HG03460 (cell line): ENCODE results near the gene MRC1.

ENCODE experiments used
- ATAC-seq: cut with Tn5 transposase; IDR thresholded peaks from one replicate; pipeline ENCODE4 v1.9.1; 2021; ENCODE audit not compliant: unreplicated experiment

Gene MRC1

DNA sequence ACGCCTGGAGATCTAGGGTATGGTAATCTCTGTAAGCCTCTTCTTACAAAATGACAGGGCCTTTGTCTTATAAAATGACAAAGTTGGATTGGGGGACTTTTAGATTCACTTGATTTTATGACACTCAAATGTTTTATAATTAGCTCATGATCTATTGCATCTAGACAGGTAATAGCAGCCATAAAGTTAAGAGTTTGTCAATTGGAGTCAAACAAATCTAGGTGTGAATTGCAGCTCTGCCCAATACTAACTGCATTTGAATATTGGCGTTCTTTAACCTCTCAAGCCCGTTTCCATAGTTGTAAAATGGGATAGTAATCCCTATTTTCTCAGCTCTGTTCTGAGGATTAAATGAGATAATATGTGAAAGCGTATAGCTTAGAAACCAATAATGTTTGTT, 14.1 kb upstream of the MRC1 start:
- no peak for ATAC-seq

DNA sequence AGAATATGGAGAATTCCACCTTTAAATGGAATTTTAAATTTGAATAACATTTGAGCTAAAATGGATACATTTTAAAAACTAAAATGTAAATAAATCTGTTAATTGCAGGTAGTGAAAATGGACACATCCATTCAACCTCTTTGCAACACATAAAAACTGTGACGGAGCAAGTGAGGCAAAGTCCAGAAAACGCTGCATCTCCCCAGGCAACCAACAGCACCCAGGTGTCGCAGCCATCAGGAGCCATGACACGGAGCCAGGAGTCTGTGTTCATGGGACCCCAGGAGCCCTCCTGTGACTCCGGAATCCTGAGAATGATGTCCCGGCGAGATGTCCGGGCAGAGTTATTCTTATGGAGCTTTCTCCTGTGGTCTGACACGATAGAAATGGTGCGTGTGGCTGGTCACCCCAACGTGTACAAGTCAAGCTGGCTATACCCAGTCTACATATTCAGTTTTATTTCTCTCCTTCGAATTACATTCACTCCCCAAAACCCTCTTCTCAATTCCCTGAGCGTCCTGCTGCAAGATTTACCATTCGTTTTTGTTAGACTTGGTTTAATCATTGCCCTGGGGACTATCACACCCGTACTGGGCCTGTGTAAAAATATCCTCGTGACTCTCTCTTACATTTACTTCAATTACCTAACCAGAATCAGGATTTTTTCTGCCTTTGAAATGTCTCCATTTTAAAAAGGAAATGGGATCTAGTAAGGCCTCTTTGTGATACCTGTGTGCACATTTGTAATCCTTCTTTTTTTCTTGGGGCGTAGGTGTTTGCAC, 13.1 kb upstream of the MRC1 start:
- no peak for ATAC-seq

DNA sequence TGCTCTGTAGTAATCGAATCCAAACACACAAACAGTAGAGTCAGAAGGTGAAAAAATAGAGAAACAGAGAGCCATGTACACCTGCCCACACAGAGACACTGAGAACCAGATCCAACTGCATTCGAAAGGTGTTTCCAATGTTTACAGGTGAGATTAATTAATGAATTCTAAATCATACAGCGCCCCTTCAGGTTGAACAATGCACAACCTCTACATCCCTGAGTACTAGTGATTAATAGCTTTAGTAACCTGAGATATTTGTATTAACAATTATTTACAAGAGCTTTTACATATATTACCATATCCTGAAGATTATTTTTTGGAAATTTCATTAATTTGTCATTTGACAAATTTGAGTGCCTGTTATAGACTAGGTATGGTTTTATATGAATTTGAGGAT, 7.6 kb upstream of the MRC1 start:
- ATAC-seq = no peak

DNA sequence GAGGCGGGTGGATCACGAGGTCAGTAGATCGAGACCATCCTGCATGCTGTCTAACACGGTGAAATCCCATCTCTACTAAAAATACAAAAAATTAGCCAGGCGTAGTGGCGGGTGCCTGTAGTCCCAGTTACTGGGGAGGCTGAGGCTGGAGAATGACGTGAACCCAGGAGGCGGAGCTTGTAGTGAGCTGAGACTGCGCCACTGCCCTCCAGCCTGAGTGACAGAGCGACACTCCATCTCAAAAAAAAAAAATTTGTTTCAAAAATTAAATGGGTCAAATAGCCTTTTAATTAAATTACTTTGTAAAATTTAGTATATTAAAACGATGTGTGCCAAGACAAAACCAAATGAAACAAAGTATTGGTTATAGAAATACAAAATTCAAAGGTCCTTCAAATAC, 6.8 kb upstream of the MRC1 start:
- ATAC-seq = no peak

DNA sequence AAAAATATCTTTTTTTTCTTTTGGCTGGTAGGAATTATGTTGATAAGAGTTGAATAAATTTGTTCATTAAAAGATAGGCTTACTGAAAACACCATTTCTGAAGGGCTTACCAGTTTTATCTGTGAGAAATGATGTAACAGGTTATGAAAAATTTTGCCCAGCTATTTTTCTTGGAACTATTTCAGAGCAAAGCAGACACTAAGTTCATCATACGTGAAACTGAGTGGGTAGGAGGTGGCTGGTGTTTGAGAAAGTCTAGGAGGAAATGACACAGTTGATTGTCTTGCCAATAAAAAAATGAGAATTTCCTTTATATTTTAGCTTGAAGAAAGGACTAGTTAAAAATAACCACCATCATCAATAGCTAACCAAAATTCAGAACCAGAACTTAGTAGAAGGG, 6.2 kb upstream of the MRC1 start:
- ATAC-seq = no peak

DNA sequence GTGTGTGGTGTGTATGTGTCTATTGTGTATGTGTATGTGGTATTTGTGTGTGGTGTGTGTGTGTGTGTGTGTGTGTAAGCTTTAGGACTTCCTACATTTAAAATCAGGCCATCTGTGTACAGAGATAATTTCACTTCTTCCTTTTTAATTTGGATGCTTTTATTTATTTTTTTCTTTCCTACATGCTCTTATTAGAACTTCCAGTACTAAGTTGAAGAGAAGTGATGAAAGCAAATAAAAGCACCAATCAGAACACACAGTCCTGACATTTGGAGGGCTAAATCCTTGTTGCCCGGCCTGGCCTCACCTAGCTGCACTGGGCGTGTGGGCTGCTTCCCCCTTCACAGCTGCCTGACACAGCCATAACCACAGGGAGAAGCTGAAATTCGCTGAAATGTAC, 3.8 kb upstream of the MRC1 start:
- no peak for ATAC-seq

DNA sequence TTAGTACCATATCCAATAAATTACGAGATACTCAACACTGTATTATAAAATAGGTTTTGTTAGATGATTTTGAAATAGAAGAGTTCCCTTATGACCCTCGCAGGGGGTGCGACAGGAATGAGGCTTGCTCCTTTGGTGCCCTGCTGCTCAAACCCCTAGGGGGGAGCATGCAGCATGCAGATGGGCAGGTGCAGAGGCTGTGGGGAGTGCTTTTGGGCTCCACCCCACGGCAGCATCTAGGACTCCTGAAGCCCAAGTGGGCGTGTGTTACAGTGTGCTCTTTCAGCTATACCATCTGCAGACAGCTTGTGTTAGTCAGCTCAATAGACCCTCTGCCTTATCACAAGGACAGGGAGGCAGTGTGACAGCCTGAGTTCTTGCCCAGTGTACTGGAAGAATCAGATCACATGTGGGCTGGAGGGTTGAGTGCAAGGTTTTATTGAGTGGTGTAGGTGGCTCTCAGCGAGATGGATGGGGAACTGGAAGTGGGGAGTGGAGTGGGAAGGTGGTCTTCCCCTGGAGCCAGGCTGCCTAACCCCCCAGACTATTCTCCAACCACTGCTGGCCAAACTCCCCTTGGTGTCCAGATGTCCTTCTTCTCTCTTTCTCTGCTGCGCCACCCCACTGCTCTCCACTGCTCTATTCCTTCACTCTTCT, 3.1 kb upstream of the MRC1 start:
- ATAC-seq = no peak

DNA sequence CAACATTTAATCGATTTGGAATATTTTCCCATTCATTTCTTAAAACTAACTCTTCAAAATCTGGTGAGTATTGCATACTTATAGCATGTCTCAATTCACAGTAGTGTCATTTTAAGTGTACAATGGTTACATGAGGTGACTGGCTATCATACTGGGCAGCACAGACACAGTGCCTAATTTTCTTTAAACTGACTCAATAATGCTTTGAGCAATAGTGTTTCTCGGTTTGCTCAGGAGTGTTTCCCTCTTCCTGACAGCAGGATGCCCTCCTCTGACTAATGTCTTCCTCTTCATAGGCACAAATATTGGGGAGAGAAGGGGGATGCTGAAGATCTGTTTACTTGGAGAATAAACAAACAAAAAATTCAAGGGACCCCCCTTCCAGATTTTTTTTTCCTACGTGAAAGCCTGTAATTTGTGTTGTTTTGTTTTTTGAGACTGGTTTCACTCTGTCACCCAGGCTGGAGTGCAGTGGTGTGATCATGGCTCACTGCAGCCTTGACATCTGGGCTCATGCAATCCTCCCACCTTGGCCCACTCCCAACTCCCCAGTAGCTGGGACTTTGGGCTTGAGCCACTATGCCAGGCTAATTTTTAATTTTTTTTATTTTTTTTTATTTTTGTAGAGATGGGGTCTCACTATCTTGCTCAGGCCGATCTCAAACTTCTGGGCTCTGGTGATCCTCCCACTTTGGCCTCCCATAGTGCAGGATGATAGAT, 2.2 kb downstream of the MRC1 start:
- no peak for ATAC-seq

DNA sequence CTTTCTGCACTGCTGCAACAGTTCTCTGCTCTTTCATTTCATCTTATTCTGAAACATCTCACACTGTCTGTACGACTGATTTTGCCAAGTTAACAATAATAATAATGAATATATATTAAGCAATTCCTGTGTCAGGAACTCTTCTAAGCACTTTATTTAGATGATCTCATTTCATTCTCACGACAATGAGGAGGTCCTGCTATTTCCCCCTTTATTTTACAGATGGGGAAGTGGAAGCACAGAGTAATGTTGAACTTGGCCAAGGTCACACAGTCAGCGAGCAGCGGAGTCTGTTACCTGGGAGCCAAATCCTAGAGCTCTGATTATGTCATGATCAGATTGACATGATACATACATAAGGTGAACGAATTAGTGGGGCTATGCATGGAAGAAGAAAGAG, 5.8 kb downstream of the MRC1 start:
- no peak for ATAC-seq

DNA sequence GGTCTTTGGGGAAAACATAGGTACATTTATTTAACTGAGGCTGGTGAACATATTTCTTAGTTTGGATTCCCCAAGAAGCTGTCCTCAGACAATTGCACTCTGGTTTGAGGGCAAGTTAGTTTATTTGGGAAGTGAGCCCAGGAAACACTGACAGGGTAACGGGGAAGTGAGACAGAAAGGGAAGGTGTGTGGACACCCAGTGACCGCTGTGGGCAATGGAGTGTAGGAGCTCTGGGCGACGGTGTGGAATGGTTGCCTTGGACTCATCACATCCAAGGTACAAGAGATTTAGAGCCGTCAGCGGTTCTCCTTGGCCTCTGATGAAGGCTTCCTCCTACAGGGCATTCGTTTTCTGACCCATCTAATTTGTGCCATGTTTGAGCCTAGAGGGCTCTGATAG, 7.1 kb downstream of the MRC1 start:
- ATAC-seq = no peak

DNA sequence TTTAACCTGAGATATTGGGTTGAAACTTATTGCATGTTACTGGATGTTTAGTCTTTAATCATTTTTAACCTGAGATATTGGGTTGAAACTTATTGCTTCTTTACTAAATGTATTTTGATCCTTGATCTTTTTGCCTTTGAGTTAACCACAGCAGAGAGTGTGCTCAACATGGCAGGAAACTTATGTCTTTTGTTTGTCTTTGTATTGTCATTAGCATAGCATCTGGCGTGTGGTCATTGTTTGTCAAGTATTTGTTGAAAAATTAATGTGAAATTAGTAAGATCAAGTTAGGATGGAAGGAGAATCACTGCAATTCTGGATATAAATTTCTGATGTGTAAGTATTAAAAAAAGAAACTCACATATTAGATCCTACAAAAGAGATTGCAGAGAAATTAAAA, 8.2 kb downstream of the MRC1 start:
- ATAC-seq = no peak

DNA sequence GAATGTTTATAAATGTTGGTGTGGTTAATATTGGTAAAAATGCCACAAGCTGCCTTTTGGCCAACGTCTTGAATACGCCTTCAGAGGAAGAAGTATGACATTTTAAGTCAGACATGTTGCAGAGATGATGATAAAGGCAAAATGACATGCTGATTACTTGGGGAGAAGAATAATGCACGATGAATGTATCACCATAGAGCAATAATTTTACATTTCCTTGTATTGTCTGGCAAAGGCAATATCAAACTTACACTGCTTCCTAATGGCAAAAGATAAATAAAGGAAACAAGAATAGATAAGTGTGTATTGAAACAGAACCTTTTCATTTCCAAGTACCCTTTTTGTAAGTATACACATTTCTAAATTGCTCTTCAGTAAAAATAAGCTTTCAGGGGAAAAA, 8.6 kb downstream of the MRC1 start:
- no peak for ATAC-seq

DNA sequence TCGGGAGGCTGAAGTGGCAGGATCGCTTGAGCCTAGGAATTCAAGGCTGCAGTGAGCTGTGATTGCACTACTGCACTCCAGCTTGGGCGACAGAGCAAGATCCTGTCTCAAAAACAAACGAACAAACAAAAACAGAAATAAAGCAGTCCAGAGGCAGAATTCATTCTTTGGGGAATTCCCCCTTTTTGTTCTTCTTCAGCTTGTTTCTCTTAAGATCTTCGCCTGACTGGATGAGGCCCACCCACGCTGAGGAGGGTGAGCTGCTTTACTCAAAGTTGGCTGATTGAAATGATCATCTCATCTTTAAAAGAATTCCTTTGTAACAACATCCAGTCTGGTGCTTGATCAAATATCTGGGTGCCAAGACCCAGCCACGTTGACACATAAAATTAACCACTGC, 10.7 kb downstream of the MRC1 start:
- ATAC-seq = no peak

DNA sequence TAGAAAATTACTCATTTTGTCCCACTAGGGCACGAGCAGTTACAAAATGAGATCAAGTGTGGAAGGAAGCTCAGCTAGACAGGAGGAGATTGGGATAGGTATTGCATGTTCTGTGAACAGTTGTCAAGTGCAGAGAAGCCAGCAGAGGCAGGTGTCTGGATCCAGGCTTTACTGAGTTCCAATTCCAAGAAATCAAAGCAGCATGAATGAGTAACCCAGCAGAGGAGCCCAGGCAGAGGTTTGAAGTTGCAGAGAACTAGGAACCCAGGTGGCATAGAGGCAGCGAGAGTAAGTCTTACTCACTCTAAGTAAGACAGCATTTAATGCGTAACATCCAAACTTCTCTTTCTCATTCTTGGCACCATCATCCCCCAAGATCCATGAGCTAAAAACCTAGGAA, 11.8 kb downstream of the MRC1 start:
- ATAC-seq = no peak

DNA sequence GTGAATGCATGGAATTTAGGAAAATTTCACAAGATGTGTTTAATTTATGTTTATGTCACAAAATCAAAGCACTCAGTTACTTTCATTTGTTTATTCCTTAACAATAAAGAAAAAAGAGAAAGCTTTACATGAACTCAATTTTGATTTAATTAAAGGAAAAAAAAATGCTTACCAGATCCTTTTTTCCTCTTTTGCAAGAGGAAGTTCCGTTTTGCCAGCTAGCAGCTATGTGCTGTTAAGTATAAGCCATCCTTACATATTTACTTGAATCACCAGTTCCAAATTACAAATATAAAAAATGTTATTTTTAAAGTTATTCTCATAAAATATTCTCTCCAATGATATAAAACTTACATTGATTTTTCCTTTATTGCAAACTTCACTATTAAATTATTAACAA, 12.7 kb downstream of the MRC1 start:
- ATAC-seq = no peak

DNA sequence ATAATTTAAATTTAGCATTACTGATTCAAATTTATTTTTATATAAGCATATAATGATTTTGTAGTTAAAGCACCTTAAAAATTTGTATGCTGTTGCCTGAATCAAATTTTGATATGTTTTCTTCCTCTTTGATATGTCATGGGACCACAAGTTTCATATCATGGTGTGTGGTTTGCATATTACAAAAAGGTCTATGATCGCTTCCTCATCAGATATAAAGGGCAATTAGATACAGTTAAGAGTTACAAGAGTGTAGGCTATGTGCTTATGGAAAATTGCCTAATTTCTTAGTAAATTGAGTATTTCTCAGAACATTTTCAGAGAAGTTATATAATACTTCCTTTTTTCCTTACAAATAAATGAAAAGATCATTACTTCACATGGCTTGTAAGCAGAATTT, 22.2 kb downstream of the MRC1 start:
- no peak for ATAC-seq

DNA sequence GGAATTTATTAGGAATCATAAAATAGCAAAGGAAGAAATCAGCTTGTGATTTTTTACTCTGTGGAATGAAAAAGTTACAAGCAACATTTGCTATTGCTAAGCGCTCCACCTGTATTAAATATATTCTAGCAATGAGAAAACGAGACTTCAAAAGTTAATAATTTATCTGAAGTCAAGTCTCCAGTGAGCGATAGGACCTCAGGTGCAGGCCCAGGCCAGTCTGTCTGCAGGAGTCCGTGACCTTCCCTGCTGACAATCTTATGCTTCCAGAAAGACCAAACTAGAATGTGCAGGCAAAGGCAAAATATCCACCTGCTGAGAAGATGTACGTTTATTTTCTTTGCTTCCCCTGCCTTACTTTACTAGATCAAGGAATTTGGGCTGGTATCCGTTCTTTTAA, 22.7 kb downstream of the MRC1 start:
- no peak for ATAC-seq

DNA sequence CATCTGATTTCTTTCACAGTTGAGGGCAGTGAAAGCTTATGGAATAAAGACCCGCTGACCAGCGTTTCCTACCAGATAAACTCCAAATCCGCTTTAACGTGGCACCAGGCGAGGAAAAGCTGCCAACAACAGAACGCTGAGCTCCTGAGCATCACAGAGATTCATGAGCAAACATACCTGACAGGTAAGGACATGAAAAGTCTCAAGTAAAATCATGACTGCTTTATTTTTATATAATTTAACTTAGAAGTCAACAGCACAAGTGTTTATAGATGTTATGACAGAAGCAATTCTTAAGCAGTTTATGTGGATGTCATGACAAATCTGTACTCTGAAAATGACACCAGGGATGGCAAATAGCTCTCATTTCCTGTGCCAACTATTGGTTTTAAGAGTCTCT, 24.5 kb downstream of the MRC1 start:
- no peak for ATAC-seq

DNA sequence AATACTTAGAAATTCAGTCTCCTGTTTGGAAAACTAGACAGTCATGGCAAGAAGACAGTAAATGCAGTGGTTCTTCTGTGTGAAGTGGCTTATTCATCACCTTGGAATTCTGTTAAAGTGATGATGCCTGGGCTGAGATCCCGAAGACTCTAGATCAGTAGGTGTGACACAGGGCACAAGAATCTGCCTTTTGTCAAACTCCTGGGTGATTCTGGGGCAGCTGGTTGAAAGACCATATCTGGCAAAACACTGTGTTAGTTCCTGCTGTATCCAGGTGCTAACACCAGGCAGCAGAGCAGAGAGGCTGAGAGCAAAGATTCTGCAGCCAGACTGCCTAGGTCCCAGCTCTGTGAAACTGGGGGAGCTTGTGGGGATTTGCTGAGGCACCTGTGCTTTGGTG, 26.5 kb downstream of the MRC1 start:
- no peak for ATAC-seq

DNA sequence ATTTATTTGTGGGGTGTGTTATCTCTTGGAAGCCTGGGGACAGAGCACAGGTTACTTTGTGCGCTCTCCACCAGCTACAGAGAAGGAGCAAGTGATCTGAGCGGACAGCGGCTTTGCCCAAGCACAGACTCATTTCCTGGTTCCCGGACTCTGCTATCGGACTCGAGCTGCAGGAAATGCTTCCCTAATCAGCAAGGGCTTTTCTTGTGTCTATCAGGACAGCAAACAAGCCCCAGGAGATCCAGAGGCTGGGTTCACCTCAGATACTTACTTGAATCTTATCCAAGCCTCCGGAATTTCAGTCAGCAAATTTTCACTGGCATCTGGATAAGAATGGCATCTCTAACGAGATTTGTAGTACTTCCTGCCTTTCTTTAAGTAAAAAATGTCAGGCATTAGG, 27.8 kb downstream of the MRC1 start:
- no peak for ATAC-seq

DNA sequence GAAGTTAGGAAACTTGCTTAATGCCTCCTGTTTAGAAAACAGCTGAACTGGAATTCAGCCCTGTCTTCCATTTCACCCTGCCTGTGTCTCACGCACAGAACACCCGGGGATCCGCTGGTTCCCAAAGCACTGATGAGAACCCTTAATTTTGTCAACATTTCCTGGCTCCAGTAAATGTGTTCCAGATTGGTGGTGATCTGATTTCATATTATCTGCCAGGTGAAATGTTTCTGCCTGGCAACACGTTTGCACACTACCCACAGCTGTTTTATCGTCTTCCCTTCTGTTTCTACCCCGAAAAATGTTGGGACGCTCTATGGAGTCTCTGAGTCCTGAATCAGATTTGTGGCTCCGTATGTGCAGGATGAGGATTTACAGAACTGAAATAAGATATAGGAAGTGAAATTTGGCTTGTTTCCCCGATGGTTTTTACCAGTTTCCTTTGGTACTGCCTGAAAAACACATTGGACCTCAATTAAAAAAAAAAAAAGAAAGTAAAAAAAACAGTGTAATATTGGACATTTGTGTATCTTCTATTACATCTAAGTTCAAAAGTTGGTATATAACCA, 29.0 kb downstream of the MRC1 start:
- no peak for ATAC-seq

DNA sequence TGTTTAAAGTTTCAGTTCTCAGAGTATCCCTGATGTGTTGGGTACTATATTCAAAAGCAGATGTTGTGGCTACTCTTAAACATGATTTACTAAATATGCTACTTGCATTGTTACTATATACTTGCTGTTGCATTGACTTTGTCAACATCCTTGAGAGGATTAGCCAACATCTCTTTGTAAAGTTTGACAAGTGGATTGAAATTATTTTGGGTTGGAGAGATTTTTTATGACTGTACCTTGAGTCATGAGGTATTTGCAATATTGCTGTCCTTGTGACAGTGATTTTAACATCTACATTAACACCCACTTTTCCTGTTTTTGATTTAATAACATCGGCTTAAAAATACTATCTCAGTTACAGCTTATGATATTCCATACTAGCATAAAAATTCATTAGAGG, 31.9 kb downstream of the MRC1 start:
- ATAC-seq = no peak
